HG02623 (cell line): ENCODE data around the gene CCDC69.
"Not testable (repeated sequence)": the region's sequence is repeated elsewhere in the genome, so short reads cannot be mapped to it uniquely, and the experiment has no call there.

Experiments
- ATAC-seq: cut with Tn5 transposase; IDR thresholded peaks from one replicate; pipeline ENCODE4 v1.9.1; 2021; ENCODE audit warnings: moderate library complexity; ENCODE audit not compliant: unreplicated experiment

Gene CCDC69

DNA sequence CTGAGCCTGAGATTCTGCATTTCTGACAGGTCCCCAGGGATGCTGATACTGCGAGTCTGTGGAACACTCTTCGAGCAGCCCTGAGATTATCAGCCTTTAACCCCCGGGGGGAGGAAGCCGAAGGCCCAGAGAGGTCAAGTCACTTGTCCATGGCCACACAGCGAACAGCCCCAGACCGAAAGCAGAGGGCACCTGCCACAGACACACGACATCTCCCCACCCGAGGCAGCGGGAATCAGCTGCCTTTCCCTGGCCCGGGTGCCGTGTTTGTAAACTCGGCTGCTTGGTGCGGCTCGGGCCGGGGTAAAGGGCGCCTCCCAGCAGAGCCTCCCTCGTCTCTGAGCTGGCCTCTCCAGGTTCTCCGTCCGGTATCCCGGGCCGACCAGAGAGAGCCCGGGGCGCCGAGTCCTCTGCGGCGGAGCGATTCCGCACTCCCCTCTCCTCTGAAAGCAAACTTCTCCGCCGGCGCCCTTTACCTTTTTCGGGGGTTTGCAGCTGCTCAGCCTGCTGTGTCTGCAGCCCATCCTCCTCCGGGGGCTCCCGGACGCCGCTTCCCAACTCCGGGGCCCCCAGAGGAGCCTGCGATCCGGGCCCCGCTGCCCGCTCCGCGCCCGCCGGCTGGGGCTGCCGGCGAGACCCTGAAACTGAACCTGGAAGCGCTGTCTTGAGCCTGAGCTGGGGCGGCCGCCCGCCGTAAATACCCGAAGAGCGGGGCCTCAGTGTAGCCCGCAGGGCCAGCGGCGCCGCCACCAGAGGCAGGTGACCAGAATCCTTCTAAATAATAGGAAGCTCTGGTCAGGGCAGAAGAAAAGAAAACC, at the start of gene CCDC69:
TSS of gene CCDC69 (minus strand) at position 646 of the 818 bp plus-strand sequence. CDS start at position 524, 122 bp downstream.
- peak; percentile 76 for ATAC-seq

GRCh38 chr5:151271336-151271735, 47.4 kb upstream of the CCDC69 start:
- ATAC-seq: no peak

- peak; percentile 94 for ATAC-seq
Observed at GRCh38 chr5:151270599-151270998, 46.7 kb upstream of the CCDC69 start.

GRCh38 chr5:151267491-151268260, 43.8 kb upstream of the CCDC69 start:
- no peak for ATAC-seq

DNA sequence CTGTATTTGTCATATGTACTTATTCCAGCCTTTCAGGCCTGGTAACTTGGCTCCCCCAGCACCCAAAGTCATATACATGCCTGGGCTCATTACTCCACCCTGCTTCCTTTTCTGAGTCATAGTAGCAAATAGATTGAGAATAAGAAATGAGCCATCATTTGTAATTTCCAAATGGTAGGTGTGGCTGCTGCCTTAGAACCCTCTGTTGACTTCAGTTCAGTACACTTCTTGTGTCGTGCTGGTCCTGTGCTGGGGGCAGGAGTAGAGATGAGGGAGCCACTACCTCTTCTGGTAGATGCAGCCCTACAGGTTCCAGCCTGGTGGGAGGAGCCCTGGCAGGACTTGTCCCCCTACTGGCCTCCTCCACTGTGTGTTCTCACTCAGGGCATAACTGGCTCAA, 40.2 kb upstream of the CCDC69 start:
- ATAC-seq: peak; percentile 64

DNA sequence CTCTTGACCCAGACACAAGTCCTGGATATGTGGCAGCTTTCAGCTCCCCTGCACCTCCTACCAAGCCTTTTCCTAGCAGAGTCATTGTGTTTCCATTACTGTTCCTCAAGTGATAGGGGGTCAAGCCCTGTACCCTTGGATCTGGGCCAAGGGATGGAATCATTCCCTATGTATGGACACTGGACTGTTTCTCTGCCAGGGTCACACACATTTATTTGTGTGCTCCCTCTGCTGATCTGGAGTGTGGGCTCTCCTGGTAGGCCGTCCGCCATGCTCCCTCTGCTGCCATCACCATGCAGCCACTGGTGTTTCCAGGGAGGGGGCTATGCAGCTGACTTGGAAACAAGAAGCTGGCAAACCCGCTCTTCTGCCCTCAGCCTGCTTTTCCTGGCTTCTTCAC, 38.6 kb upstream of the CCDC69 start:
- no peak for ATAC-seq

DNA sequence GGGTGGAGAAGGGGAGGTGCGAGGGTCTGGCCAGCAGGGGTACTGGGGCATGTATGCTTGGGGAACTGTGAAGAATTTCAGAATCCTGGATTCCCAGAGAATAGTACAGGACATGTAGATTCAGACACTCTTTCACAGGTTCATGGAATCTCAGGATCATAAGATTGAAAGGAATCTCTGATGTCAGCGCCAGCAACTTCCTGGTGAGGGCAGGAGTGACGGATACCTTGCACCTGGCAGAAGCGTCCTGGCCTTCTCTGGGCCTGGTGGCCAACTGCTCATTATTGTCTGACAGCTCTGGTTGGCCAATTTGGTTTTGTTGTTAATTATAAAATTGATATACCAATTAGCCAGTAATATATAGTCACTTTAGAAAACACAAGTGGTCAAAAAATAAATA, 36.0 kb upstream of the CCDC69 start:
- ATAC-seq: no peak

DNA sequence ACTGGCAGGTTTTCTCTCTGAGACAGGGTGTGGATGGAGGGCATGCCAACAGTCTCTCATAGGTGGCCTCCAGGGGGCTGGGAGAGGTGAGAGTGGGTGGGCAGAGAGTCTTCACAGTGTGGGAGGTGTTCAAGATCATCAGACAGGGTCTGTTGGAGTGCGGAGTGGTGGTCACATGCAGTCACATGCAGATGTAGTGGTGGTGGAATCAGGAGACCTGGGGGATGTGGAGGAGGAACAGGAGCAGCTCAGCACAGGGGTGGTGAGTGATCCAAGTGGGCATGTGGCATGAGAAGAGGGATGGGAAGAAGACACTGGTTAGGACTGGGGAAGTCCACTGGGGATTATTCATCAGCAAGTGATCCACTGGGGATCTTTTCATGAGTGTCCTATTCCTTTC, 34.9 kb upstream of the CCDC69 start:
- no peak for ATAC-seq

GRCh38 chr5:151258201-151258611, 34.3 kb upstream of the CCDC69 start:
- ATAC-seq: no peak

DNA sequence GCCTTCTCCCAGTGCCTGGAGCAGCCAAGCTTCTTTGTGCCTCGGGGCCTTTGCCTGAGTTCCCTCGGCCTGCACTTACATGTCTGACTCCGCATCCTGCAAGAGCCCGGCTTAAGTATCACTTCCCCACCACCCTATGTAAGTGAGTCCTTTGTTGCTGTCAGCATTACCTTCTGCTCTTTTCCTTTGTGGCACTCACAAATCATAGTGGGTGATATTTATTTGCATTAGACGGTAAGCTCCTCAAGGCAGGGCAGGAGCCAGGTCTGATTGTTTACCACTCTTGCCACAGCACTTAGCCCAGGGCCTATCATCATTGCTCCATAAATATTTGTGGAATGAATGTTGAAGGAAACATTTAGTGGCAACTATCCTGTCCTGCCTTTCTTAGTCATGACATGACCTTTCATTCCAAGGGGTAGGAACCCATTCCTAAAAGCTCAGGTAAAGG, 33.9 kb upstream of the CCDC69 start:
- peak; percentile 25 for ATAC-seq

DNA sequence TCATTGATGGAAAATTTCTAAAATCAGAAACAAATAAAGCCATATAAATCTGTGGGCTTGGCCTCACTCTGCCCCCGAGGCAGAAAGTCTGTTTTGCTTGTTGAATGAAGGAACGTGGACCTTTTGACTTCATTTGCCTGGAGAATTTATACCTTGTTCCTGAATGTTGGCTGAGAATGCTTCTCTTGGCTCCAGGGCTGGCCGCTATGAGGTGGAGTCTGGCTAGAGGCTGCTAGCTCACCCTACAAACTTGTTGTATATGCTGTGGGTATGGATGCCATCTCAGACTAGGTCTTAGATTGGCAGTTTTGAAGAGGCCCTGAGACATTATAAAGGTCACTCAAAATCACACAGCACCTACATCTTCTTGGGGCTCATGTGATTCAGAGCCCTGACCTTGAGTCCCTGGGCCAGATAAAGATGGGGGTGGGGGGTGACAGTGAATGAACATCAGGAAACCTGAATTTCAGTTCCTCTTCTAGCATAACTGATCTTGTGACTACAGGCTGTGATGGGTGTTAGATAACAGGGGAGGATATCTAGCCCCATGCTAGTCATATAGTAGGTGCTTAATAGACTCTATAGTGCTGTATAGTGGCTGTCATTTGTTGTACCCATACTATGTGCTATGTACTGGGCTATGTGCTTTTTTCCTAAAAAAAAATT, 31.9 kb upstream of the CCDC69 start:
- peak; percentile 32 for ATAC-seq

- not testable (repeated sequence) for ATAC-seq
Observed at GRCh38 chr5:151254990-151255389, 31.1 kb upstream of the CCDC69 start.

- ATAC-seq: no peak
Observed at GRCh38 chr5:151254556-151254955, 30.7 kb upstream of the CCDC69 start.

DNA sequence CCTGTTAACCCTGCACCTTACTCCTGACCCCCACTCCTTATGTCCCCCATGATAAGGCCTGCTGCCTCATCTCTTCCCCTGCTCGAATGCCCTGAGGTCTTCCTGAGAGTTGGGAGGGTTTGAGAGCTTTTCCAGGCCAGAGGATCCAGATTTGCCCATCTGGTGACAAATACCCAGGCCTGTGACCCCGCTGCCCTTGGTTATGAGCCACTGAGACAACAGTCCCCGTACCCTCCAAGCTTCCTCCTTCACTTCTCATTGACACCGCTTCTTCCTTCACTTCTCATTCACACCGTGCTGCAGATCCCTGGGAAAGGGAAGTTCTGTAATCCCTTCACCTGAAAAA, 29.7 kb upstream of the CCDC69 start:
- no peak for ATAC-seq

- ATAC-seq: peak; percentile 74
Observed at GRCh38 chr5:151252762-151253604, 29.1 kb upstream of the CCDC69 start, which contains the start of gene GM2A. GM2A (plus strand) TSS chr5:151253185; CDS start chr5:151253217, 32 bp downstream.

- ATAC-seq: no peak
Observed at GRCh38 chr5:151251621-151252020, 27.7 kb upstream of the CCDC69 start.

- no peak for ATAC-seq
Observed at GRCh38 chr5:151251001-151251551, 27.2 kb upstream of the CCDC69 start.

GRCh38 chr5:151250346-151251000, 26.6 kb upstream of the CCDC69 start:
- no peak for ATAC-seq

- no peak for ATAC-seq
Observed at GRCh38 chr5:151249281-151249680, 25.4 kb upstream of the CCDC69 start.

DNA sequence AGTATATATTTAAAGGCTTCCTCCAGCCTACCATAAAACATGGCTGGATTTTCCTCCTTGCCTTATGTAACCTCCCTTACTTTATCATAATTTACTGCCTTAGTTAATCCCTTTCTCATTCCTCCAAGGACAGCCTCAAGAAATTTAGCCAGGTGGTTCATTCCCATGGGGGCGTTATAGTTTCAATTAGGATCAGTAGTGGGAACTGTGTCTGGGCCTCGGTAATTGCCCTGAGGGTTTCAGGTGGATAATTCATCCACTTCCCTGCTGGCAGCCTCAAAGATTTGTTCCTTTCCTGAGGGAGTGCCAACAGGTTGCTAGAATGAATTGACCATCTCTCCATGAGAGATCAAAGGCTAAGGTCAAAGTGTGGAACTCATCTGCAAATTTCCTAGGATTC, 24.8 kb upstream of the CCDC69 start:
- ATAC-seq: no peak
